ENCODE measurements around the gene TTI1. TPM values are rescaled to one million over a fixed set of nuclear protein-coding genes. Genes with fewer than 3 reads are reported as not detected.

TTI1 gene
- total and polyA plus RNA-seq, 9 of the 15 experiments (the other 6 are each of a cell fraction or from before 2014, with no cell fraction given) = 9.8 to 55.1 (median 39.4) TPM

- TF ChIP-seq RREB1 (CRISPR knock-in tag; IDR thresholded peaks at IDR 0.05) (0 out of 2 replicates have a peak, but pooled peaks have one; percentile 24), TCF3 (CRISPR knock-in tag; IDR thresholded peaks at IDR 0.05) (0 out of 2 replicates have a peak, but pooled peaks have one; percentile 7)
- TF ChIP-seq, protein P1, sequence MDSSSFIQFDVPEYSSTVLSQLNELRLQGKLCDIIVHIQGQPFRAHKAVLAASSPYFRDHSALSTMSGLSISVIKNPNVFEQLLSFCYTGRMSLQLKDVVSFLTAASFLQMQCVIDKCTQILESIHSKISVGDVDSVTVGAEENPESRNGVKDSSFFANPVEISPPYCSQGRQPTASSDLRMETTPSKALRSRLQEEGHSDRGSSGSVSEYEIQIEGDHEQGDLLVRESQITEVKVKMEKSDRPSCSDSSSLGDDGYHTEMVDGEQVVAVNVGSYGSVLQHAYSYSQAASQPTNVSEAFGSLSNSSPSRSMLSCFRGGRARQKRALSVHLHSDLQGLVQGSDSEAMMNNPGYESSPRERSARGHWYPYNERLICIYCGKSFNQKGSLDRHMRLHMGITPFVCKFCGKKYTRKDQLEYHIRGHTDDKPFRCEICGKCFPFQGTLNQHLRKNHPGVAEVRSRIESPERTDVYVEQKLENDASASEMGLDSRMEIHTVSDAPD (CRISPR knock-in tag; IDR thresholded peaks at IDR 0.05) = no peak
Measured at GRCh38 chr20:38002422-38002821, 30.8 kb downstream of the TTI1 start (continued).
